OCI-LY7 (cell line): ENCODE measurements around the gene HMGA1. TPM values are rescaled to one million over a fixed set of nuclear protein-coding genes. Genes with fewer than 3 reads are reported as not detected.

Source experiments
- BruUV-seq: library from RNA; stranded (reverse); fragments of 400-500 nt; replicated peaks from 2 replicates; lab custom pipeline; 2021; lab: Mats Ljungman, UMichigan
- CTCF ChIA-PET: fragments of 300-600 bp; sonication (Branson Sonifier 250); formaldehyde crosslinking; loops from one replicate; lab custom pipeline; 2022; ENCODE audit warnings: antibody characterized with exemption; ENCODE audit not compliant: unreplicated experiment; lab: Charles Lee
- POLR2A ChIA-PET: fragments of 300-600 bp; sonication (Branson Sonifier 250); formaldehyde crosslinking; loops from one replicate; lab custom pipeline; 2022; ENCODE audit warnings: antibody characterized with exemption; lab: Charles Lee
- DNase-seq: peaks from one replicate; pipeline ENCODE4 v3.0.0-alpha.2; 2015; ENCODE audit warnings: low spot score
- H2AFZ ChIP-seq: fragments of 200-600 bp; sonication (generic), shearing (Covaris generic); 2 replicates; pipeline ENCODE4 v1.6.1; 2014; ENCODE audit warnings: mild to moderate bottlenecking, antibody characterized with exemption, low read length, moderate library complexity
- H3K27ac ChIP-seq: fragments of 200-600 bp; sonication (generic); 2 replicates; pipeline ENCODE4 v1.5.1; 2014; ENCODE audit warnings: mixed run types, low read depth, mild to moderate bottlenecking, moderate library complexity, low read length, inconsistent platforms; ENCODE audit not compliant: poor library complexity, severe bottlenecking
- H3K36me3 ChIP-seq: fragments of 200-600 bp; sonication (generic); 2 replicates; pipeline ENCODE4 v1.6.1; 2014; ENCODE audit warnings: mild to moderate bottlenecking, antibody characterized with exemption, low read length, moderate library complexity, mixed read lengths; ENCODE audit not compliant: insufficient read depth
- H3K4me1 ChIP-seq: fragments of 200-600 bp; sonication (generic); 2 replicates; pipeline ENCODE4 v1.5.1; 2014; ENCODE audit warnings: mild to moderate bottlenecking, low read length; ENCODE audit not compliant: insufficient read depth, poor library complexity, severe bottlenecking
- H3K4me2 ChIP-seq: fragments of 200-600 bp; sonication (generic); 2 replicates; pipeline ENCODE4 v1.6.1; 2014; ENCODE audit warnings: mild to moderate bottlenecking, low read length
- H3K4me3 ChIP-seq: fragments of 200-600 bp; sonication (generic); 2 replicates; pipeline ENCODE4 v1.5.1; 2014; ENCODE audit warnings: mild to moderate bottlenecking, low read depth, low read length; ENCODE audit not compliant: poor library complexity, severe bottlenecking
- H3K79me2 ChIP-seq: fragments of 200-600 bp; sonication (generic); 2 replicates; pipeline ENCODE4 v1.6.1; 2016; ENCODE audit warnings: low read depth, mild to moderate bottlenecking, low read length, moderate library complexity, mixed read lengths; ENCODE audit not compliant: insufficient read depth
- H3K9me2 ChIP-seq: fragments of 200-600 bp; sonication (generic); 2 replicates; pipeline ENCODE4 v1.6.1; 2016; ENCODE audit warnings: mild to moderate bottlenecking, low read length, mixed read lengths; ENCODE audit not compliant: insufficient read depth
- H3K9me3 ChIP-seq: fragments of 200-600 bp; sonication (generic); 2 replicates; pipeline ENCODE4 v1.6.1; 2014; ENCODE audit warnings: mild to moderate bottlenecking, mixed run types, low read length, mixed read lengths
- H4K20me1 ChIP-seq: fragments of 200-600 bp; sonication (generic); 2 replicates; pipeline ENCODE4 v1.6.1; 2014; ENCODE audit warnings: mild to moderate bottlenecking, antibody characterized with exemption, low read length, moderate library complexity, mixed read lengths; ENCODE audit not compliant: insufficient read depth
- CTCF ChIP-seq: fragments of 200-600 bp; sonication (generic); conservative IDR thresholded peaks from 2 replicates; pipeline ENCODE4 v1.5.1; 2014; ENCODE audit warnings: mild to moderate bottlenecking, antibody characterized with exemption, low read length, moderate library complexity, mixed read lengths
- EZH2phosphoT487 ChIP-seq: fragments of 200-600 bp; sonication (generic); IDR thresholded peaks from 2 replicates; pipeline ENCODE4 v1.6.1; 2018; ENCODE audit warnings: low read depth, borderline replicate concordance, mild to moderate bottlenecking, mixed run types, antibody characterized with exemption, low read length, moderate library complexity, mixed read lengths
- intact Hi-C: fragments of 100-400 bp; cut with micrococcal nuclease; formaldehyde crosslinking; loops from one replicate; pipeline ENCODE4 v1.10.0; 2022; ENCODE audit not compliant: unreplicated experiment
- total RNA-seq, 2 experiments: library from RNA; depleted of rRNA in 1 of 2; stranded (reverse); fragments of >200 nt in 1 of 2; shearing (Covaris generic) in 1 of 2; gene quantifications; 2 replicates each; pipeline ENCODE4 v1.2.3, GENCODE V29; 2014 to 2022

Gene HMGA1
- total RNA-seq, 2 experiments from 2014 or later: 435 to 764 TPM

- no peak overlapping the region for H3K4me3 ChIP-seq
- H3K4me2 ChIP-seq: no peak overlapping the region
- no peaks in the 10 kb centered on the region for H3K9me2 ChIP-seq
- peak; percentile 24; the same call in 1 of the 2 replicates for TF ChIP-seq CTCF
- TF ChIP-seq EZH2phosphoT487: no peak
- DNase-seq: no peak
- CTCF ChIA-PET: interaction anchor here (0.6 to 0.7 kb wide), 2 partner anchors 11 to 231 kb away, joined by 3 to 4 read pairs; no protein-coding TSS in a partner anchor
- no TSS peak for BruUV-seq
- H4K20me1 ChIP-seq: no peaks in the 10 kb centered on the region
- POLR2A ChIA-PET: interaction anchor here (0.6 kb wide), 1 partner anchor 26 kb away, joined by 3 read pairs; no protein-coding TSS in a partner anchor
- intact Hi-C loops: loop anchor here (1.0 kb wide), 1 partner anchor 27 kb away; no protein-coding TSS in a partner anchor
- no peak overlapping the region for H3K27ac ChIP-seq
- H3K9me3 ChIP-seq: no peaks in the 10 kb centered on the region
- H3K36me3 ChIP-seq: no peaks in the 10 kb centered on the region
- peak overlapping the region; percentile 25; the same call in 1 of the 2 replicates for H2AFZ ChIP-seq
- H3K79me2 ChIP-seq: no peaks in the 10 kb centered on the region
- H3K4me1 ChIP-seq: no peaks in the 10 kb centered on the region
These were observed 46.1 kb upstream of the HMGA1 start for GRCh38 chr6:34190504-34191122.

- Histone ChIP-seq H3K4me3 (no peak overlapping the region), H3K27ac (no peak overlapping the region), H2AFZ (no peak overlapping the region), H3K9me2 (no peaks in the 10 kb centered on the region), H3K4me1 (peaks cover 7% of the 10 kb centered on the region), H3K4me2 (no peak overlapping the region), H3K9me3 (no peaks in the 10 kb centered on the region), H3K79me2 (no peaks in the 10 kb centered on the region), H3K36me3 (no peaks in the 10 kb centered on the region), H4K20me1 (no peaks in the 10 kb centered on the region)
- intact Hi-C loops: no loop called here
- ChIA-PET POLR2A (interaction anchor here (0.5 kb wide), 1 partner anchor 25 kb away, joined by 4 read pairs; no protein-coding TSS in a partner anchor), CTCF (no interaction called here)
- no TSS peak for BruUV-seq
- DNase-seq: no peak
- TF ChIP-seq EZH2phosphoT487: no peak
- peak; percentile 21; the same call in 1 of the 2 replicates for TF ChIP-seq CTCF
These were observed 41.9 kb upstream of the HMGA1 start for GRCh38 chr6:34194772-34195171.

DNA sequence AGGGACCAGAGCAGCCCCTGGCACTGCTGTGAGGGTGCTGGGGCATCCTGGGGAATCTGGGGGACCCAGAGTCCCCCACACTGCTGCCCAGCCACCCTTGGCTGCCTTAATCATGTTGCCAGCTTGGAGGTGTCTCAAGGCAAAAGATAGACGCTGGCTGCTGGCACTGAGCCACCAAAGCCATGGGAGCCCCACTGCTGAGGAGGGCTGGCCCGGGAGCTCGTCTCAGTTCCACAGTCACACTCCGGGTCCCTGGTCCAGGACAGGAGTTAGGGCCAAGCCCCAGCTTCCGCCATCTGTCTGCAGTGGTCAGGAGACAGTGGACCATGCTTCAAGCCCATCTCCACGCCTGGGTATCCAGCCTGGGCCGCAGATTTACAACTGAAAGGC lies 41.0 kb upstream of the HMGA1 start:
- H2AFZ ChIP-seq: peak overlapping the region; percentile 92; the same call in 1 of the 2 replicates
- H3K9me2 ChIP-seq: no peaks in the 10 kb centered on the region
- TF ChIP-seq EZH2phosphoT487: no peak
- TF ChIP-seq CTCF: no peak
- DNase-seq: no peak
- H4K20me1 ChIP-seq: no peaks in the 10 kb centered on the region
- peaks cover 7% of the 10 kb centered on the region for H3K4me1 ChIP-seq
- H3K79me2 ChIP-seq: no peaks in the 10 kb centered on the region
- H3K4me2 ChIP-seq: peak overlapping the region; percentile 65
- no peak overlapping the region for H3K4me3 ChIP-seq
- no TSS peak for BruUV-seq
- POLR2A ChIA-PET: interaction anchor here (0.7 kb wide), 1 partner anchor 41 kb away, joined by 3 read pairs; the partner anchor contains the start of gene HMGA1
- H3K27ac ChIP-seq: no peak overlapping the region
- no peaks in the 10 kb centered on the region for H3K36me3 ChIP-seq
- intact Hi-C loops: loop anchor here (2.0 kb wide), 3 partner anchors 41 to 219 kb away; partner anchors contain the start of gene HMGA1
- CTCF ChIA-PET: interaction anchor here (0.6 to 1.2 kb wide), 5 partner anchors 15 to 456 kb away, joined by 3 to 4 read pairs (median 3); no protein-coding TSS in a partner anchor
- H3K9me3 ChIP-seq: no peaks in the 10 kb centered on the region
